Inflammatory macrophage treated with lipopolysaccharide for 4 hours (primary cell): ENCODE measurements around the gene POLA1.
"Not testable (repeated sequence)": the region's sequence is repeated elsewhere in the genome, so short reads cannot be mapped to it uniquely, and the experiment has no call there.

Experiments
- DNase-seq: peaks from one replicate; pipeline ENCODE4 v3.0.0-alpha.2; 2020

The POLA1 gene

DNA sequence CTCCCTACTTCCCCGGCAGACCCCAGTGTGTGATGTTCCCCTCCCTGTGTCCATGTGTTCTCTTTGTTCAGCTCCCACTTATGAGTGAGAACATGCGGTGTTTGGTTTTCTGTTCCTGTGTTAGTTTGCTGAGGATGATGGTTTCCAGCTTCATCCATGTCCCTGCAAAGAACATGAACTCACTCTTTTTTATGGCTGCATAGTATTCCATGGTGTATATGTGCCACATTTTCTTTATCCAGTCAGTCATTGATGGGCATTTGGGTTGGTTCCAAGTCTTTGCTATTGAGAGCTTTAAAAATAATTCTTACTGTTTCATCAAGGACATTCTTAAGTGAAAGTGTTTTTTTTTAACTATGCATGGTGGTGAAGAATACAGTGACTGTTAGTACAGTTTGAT is 126.1 kb downstream of the POLA1 start:
- not testable (repeated sequence) for DNase-seq

DNA sequence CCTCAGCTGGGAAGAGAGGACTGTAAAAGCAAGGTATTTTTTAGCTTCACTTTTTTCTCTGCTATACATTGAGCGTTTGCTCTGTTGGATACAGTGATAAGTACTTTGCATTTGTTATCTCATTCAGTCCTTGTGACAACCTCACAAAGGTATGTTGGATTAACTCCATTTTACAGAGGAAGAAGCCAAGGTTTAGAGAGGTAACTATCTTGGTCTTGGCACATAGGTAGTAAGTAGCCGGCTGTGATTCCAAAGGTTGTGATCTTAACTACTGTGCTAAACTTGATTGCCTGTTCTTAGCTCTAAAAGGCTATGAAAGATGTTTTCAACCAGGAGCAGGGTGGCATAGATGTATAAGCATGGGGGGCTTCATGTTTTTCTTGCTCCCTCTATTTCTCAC is 134.4 kb downstream of the POLA1 start:
- no peak for DNase-seq

GRCh38 chrX:24828600-24828999 is 134.9 kb downstream of the POLA1 start:
- DNase-seq: no peak

DNA sequence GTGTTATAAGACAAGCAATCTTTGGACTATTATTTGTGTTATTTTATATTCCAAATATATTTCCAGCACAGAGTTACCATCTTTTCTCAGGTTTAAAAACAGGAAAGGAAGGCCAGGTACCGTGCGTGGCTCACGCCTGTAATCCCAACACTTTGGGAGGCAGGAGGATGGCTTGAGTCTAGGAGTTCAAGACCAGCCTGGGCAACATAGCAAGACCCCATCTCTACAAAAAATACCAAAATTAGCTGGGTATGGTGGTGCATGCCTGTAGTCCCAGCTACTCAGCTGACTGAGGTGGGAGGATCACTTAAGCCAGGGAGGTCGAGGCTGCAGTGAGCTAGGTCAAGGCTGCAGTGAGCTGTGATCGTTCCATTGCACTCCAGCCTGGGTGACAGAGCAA is 140.0 kb downstream of the POLA1 start:
- DNase-seq: no peak

GRCh38 chrX:24837966-24838365 is 144.2 kb downstream of the POLA1 start:
- DNase-seq: no peak

- no peak for DNase-seq
Observed at GRCh38 chrX:24838629-24839028, 144.9 kb downstream of the POLA1 start.

DNA sequence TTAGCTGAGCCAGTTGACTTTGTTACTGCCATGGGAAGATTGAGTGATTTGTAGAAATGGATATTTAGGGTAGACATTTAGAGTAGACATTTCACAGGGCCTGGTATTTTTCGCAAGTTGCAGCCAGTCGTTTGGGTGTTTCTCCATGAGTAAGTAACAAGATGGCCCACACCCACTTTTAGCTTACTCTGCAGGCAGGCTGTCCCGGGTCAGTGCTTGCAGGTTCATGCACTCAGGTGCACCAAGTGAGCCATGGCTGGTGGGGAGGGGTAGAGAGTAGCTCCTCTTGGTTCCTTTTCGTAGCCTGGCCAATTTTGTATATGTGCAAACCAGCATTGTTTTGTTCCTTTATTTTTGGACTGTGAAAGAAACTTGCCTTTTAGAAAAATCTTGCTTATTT is 145.6 kb downstream of the POLA1 start:
- no peak for DNase-seq

DNA sequence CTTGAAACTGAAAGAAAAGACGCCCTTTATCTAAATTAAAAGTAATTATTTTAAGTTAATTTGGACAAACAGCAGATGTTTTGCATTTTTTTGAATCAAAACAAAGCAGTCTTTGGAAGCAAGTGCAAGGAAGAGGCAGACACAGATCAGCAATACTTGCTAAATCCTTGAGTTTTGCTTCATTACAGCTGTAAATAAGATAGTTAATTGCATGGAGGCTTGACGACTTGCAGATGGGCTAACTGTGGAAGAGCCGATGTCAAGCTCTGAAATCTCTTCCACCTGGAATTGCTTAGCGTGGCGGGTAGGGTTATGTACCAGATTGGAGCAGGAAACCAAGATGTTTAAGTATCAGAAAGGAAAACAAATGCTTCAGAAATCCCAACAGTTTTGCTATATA is 148.8 kb downstream of the POLA1 start:
- no peak for DNase-seq

GRCh38 chrX:24846550-24847150 is 152.9 kb downstream of the POLA1 start:
- no peak for DNase-seq

DNA sequence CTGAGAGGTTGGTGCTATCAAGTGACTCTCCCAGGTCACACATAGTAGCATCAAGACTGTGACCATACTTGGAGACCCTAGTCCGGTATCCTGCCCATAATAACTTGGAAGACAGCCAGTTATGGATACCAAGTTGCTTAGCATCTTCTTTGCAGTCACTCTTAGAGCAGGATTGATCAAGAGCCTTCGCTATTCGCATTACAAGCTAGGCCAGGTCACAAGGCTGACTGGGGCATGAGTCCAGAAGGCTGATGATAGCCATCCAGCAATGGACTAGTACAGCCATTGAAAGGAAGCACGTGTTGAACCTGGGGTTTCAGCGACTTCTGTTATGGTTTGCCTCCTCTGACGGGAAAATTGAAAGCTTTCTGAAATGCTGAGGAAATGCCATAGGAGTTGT is 157.6 kb downstream of the POLA1 start:
- DNase-seq: no peak

- DNase-seq: no peak
Observed at GRCh38 chrX:24851780-24852179, 158.1 kb downstream of the POLA1 start.

DNA sequence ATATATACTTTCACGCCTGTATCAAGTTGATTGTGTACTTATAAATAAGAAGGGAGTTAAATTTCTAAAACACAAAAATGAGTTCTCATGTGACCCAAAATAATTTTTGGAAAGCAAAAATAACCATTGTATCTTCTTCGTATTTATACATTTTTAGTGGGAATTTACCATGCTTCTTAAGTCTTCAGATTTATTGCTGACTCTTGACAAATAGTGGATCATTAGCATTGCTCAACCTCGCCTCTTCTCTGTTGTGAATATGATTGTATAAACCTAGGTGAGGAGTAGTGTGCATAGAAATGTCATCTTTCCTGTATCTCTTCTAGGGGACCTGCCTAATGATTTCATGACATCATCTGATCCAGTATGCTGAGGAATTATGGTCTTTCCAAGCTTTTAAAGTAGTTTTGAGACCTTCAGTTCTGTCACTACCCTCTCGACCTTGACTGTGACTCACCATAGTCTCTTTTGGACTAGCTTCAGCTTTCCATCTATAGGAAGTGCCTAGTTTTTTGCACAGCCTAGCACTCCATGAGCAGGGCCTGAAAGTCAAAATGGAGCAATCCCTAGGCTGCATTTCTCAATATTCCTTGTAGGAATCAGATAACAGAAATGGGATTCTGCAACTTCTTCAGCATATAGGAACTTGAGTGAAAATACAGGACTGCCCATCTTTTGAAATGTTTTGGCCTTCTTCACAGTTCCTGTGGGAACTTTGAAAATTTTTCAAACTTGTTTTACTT is 164.5 kb downstream of the POLA1 start:
- DNase-seq: no peak

DNA sequence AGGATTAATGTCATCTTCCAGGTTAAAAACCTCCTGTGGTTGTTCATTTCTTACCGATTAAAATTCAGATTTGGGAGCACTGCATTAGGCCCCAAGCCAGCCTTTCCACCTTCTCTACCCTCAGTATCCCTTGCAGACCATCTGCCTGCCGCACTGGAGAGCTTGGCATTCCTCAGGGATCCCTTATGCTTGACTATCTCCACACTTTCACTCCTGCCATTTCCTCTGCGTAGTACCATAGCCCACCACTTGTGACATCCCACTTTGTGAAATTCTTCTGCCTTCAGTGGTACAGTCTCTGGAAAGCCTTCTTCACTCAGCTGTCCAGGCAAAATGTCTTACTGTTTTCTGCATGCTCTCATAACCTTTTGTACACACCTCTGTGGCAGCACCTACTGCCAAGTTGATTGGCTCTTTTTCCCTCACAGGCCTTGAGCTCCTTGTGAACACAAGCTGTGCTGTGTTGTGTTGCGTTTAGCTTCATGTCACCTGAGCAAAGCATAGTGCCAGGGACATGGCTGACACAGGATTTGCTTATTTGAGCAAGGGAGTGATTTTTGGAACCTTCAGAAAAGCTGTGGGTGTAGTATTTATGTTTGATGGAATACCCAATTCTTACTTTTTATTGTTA is 165.6 kb downstream of the POLA1 start:
- no peak for DNase-seq

DNA sequence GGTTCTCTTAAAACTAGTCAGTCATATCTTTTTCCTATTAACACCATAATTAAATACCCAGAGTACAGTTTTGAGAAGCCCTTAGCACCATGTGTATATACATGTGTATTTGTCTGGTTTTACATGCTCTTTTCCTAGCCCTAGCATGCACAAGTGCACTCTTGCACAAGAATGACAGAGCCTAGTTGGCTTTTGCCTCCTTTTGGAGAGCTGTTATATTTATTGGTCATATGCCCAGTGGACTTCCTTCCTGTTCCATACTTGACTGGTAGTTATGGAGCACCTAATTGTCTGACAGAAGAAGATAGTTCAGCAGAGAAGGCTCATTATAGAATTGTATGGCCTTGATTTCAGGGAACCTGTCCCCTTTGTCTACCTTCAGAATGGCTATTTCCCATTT is 166.4 kb downstream of the POLA1 start:
- no peak for DNase-seq

- DNase-seq: no peak
Observed at GRCh38 chrX:24862343-24862742, 168.6 kb downstream of the POLA1 start.

- DNase-seq: not testable (repeated sequence)
Observed at GRCh38 chrX:24863779-24864178, 170.1 kb downstream of the POLA1 start.

DNA sequence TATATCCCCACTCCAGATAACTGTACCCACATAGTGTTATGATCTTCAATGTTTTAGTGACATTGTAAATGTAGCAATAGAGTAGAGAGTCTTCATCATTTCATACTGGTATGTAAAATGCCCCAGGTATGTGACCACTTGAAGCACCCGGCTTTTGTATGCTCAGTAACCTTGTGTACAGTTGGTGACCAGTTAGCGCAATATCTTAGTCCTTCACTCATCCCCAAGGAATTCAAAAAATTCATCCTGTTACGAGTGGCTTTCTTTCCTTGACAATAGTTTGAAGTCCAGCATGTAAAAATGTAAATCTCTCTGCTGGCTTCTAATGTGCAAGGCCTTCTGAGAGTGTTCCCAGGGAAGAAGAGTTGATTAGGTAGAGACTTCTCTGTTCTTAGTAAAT is 176.4 kb downstream of the POLA1 start:
- no peak for DNase-seq

- DNase-seq: no peak
Observed at GRCh38 chrX:24874604-24875247, 181.0 kb downstream of the POLA1 start.

DNA sequence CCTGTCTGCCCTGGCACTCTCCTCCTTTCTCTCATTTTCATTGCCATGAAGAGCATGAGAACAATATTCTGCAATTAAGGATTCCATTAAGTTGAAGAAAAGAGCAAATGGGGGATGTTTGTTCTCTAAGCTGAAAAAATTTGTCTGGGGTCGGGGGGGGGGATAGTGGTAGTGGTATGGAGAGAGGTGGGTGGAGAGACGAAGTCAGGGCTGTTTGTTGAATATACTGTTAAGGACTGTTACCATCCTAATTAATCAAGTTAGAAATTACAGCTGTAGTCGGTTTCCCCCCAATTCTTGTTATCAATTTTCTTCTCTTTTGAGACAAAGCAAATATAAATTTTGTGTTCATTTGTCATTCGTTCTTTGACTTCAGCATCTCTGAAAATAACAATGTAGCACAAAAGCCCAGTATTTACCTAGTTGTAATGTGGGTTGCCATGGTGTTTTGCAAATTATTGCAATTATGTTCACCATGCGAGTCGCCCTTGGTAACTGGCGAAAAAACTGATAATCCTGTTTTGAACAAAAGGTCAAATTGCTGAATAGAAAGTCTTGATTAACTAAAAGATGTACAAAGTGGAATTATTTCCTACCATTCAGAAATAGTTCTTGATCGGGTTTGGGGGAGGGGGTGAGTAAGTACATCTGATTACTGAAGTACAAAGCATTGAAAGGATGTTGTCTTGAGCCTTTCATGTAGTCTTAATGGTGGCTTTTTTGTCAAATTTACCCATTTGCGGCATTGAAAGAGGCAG is 183.0 kb downstream of the POLA1 start:
- DNase-seq: no peak

- DNase-seq: no peak
Observed at GRCh38 chrX:24877288-24877664, 183.6 kb downstream of the POLA1 start.

DNA sequence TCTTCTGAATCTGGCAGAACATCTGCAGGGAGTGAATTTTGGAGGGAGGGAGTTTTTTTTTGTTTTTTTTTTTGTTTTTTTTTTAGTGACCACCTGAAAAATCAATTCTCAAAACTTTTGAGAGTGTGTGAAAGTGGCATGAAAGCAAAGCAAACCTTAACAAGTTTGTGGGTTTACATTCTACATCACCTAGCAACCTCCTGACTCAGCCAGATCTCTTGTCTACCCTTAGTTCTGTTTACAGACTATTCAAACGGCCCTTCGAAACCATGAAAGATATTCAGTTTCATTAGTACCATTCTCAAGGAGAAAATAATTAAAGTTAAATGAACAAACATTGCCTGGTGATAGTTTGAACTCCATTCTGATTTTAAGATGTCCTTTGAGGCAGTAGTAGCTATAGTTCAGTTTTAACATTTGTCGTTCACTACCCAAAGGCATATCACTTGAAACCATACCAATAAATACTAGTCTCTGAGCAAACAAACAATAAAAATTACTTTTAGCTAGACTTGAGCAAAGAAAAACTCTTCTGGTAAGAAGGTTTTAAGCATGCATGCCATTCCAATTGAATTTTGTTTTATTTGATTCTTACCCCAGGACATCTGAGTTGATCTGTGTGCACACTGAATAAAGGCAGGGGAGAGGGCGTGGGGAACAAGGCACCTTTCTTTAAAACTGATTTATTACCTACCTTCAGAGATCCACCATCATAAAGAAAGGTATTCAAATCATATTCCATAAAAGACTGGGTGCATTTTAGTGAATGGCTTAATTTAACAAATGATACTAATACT is 184.3 kb downstream of the POLA1 start:
- DNase-seq: no peak

DNA sequence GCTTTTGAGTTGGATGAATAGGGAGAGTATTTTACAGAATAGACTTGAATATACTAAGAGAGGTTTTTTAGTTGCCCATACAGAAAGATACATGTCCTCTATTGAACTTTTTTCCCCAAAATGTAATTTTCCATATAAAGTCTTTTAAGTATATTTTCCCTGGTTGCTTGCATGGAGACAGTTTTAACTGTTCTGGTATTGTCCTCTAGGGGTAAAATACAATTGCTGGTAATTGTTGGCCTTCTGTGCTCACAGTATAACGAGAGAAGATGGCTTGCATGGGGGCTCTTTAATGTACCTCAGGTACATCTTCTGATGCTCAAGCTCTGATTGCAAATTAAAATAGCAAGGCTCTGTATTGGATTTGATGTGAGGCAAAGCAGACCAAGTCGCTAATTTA is 186.0 kb downstream of the POLA1 start:
- no peak for DNase-seq
